Calu3 (cell line): ENCODE data around the gene ZNF768. TPM values are rescaled to one million over a fixed set of nuclear protein-coding genes. Genes with fewer than 3 reads are reported as not detected.

ENCODE experiments used
- BruUV-seq: library from RNA; stranded (reverse); fragments of 400-500 nt; replicated peaks from 2 replicates; lab custom pipeline; 2021; lab: Mats Ljungman, UMichigan
- CTCF ChIA-PET: fragments of 300-600 bp; sonication (Branson Sonifier 250); formaldehyde crosslinking; loops from one replicate; lab custom pipeline; 2022; ENCODE audit warnings: antibody characterized with exemption; lab: Charles Lee
- DNase-seq: peaks from one replicate; pipeline ENCODE4 v3.0.0; 2022
- H3K27ac Mint-ChIP-seq: one replicate; pipeline ENCODE4 v1.8.0; 2022; ENCODE audit warnings: mixed read lengths; ENCODE audit not compliant: unreplicated experiment
- H3K27me3 Mint-ChIP-seq: one replicate; pipeline ENCODE4 v1.8.0; 2022; ENCODE audit warnings: mixed read lengths; ENCODE audit not compliant: unreplicated experiment
- H3K36me3 Mint-ChIP-seq: one replicate; pipeline ENCODE4 v1.8.0; 2022; ENCODE audit warnings: mild to moderate bottlenecking, moderate library complexity, mixed read lengths; ENCODE audit not compliant: insufficient read depth, unreplicated experiment
- H3K4me1 Mint-ChIP-seq: one replicate; pipeline ENCODE4 v1.8.0; 2022; ENCODE audit warnings: mild to moderate bottlenecking, low read depth, mixed read lengths; ENCODE audit not compliant: unreplicated experiment
- H3K4me3 Mint-ChIP-seq: one replicate; pipeline ENCODE4 v1.8.0; 2022; ENCODE audit warnings: mild to moderate bottlenecking, low read depth, moderate library complexity, mixed read lengths; ENCODE audit not compliant: unreplicated experiment
- H3K9me3 Mint-ChIP-seq: one replicate; pipeline ENCODE4 v1.8.0; 2022; ENCODE audit warnings: low read depth, mixed read lengths; ENCODE audit not compliant: unreplicated experiment
- CTCF ChIP-seq: fragments of 200-600 bp; IDR thresholded peaks from one replicate; pipeline ENCODE4 v1.8.0; 2022; ENCODE audit warnings: antibody characterized with exemption; ENCODE audit not compliant: unreplicated experiment
- intact Hi-C: fragments of 100-400 bp; cut with micrococcal nuclease; formaldehyde crosslinking; loops from one replicate; pipeline ENCODE4 v1.10.0; 2022; ENCODE audit not compliant: unreplicated experiment
- total RNA-seq: library from RNA; stranded (reverse); gene quantifications from 2 replicates; pipeline ENCODE4 v1.2.3, GENCODE V29; 2022

The ZNF768 gene
- total RNA-seq, 1 experiment from 2014 or later: 40.8 TPM

GRCh38 chr16:30554557-30555314, 28.4 kb upstream of the ZNF768 start:
- H3K9me3 Mint-ChIP-seq: no peaks in the 10 kb centered on the region
- no peak overlapping the region for H3K4me3 Mint-ChIP-seq
- no peak for TF ChIP-seq CTCF
- peaks cover 50% of the 10 kb centered on the region for H3K36me3 Mint-ChIP-seq
- H3K27ac Mint-ChIP-seq: no peak overlapping the region
- H3K27me3 Mint-ChIP-seq: no peaks in the 10 kb centered on the region
- CTCF ChIA-PET: no interaction called here
- no peak for DNase-seq
- peaks cover 13% of the 10 kb centered on the region for H3K4me1 Mint-ChIP-seq
- intact Hi-C loops: no loop called here
- no TSS peak for BruUV-seq

GRCh38 chr16:30553393-30553899, 27.1 kb upstream of the ZNF768 start:
- no peak overlapping the region for H3K27ac Mint-ChIP-seq
- H3K4me3 Mint-ChIP-seq: no peak overlapping the region
- peaks cover 40% of the 10 kb centered on the region for H3K36me3 Mint-ChIP-seq
- no TSS peak for BruUV-seq
- no peaks in the 10 kb centered on the region for H3K27me3 Mint-ChIP-seq
- H3K4me1 Mint-ChIP-seq: peaks cover 13% of the 10 kb centered on the region
- CTCF ChIA-PET: no interaction called here
- no peak for DNase-seq
- intact Hi-C loops: no loop called here
- no peaks in the 10 kb centered on the region for H3K9me3 Mint-ChIP-seq
- TF ChIP-seq CTCF: no peak

- peaks cover 18% of the 10 kb centered on the region for H3K4me1 Mint-ChIP-seq
- no peaks in the 10 kb centered on the region for H3K9me3 Mint-ChIP-seq
- DNase-seq: no peak
- H3K4me3 Mint-ChIP-seq: no peak overlapping the region
- no peak overlapping the region for H3K27ac Mint-ChIP-seq
- no peaks in the 10 kb centered on the region for H3K27me3 Mint-ChIP-seq
- intact Hi-C loops: no loop called here
- no peak for TF ChIP-seq CTCF
- peaks cover 36% of the 10 kb centered on the region for H3K36me3 Mint-ChIP-seq
- CTCF ChIA-PET: no interaction called here
- BruUV-seq: no TSS peak
These were observed 26.6 kb upstream of the ZNF768 start for GRCh38 chr16:30552956-30553355.

GRCh38 chr16:30551781-30552180, 25.4 kb upstream of the ZNF768 start:
- intact Hi-C loops: no loop called here
- Mint-ChIP-seq H3K4me1 (peaks cover 18% of the 10 kb centered on the region), H3K4me3 (no peak overlapping the region), H3K27me3 (no peaks in the 10 kb centered on the region), H3K27ac (no peak overlapping the region), H3K36me3 (peaks cover 25% of the 10 kb centered on the region), H3K9me3 (no peaks in the 10 kb centered on the region)
- TF ChIP-seq CTCF: no peak
- DNase-seq: no peak
- no TSS peak for BruUV-seq
- CTCF ChIA-PET: interaction anchor here (0.5 kb wide), 1 partner anchor 85 kb away, joined by 3 read pairs; no protein-coding TSS in a partner anchor
